Loucy (cell line): ENCODE data around the gene LRBA.

Experiments used
- H2AFZ ChIP-seq: fragments of 200-600 bp; sonication (generic); 2 replicates; pipeline ENCODE4 v1.6.0; 2016; ENCODE audit warnings: antibody characterized with exemption, mild to moderate bottlenecking, low read length, moderate library complexity
- H3F3A ChIP-seq: fragments of 200-600 bp; 2 replicates; pipeline ENCODE4 v1.6.0; 2016; ENCODE audit warnings: antibody characterized with exemption, low read depth, mild to moderate bottlenecking
- H3K27me3 ChIP-seq: fragments of 200-600 bp; sonication (generic); 2 replicates; pipeline ENCODE4 v1.6.1; 2014; ENCODE audit warnings: low read length, mild to moderate bottlenecking; ENCODE audit not compliant: insufficient read depth, poor library complexity, severe bottlenecking
- H3K36me3 ChIP-seq: fragments of 200-600 bp; sonication (generic); 2 replicates; pipeline ENCODE4 v1.6.1; 2016; ENCODE audit warnings: low read length; ENCODE audit not compliant: insufficient read depth
- H3K4me1 ChIP-seq: fragments of 200-600 bp; sonication (generic); 2 replicates; pipeline ENCODE4 v1.5.1; 2014; ENCODE audit warnings: low read length, mild to moderate bottlenecking; ENCODE audit not compliant: insufficient read depth, poor library complexity, severe bottlenecking
- H3K4me2 ChIP-seq: fragments of 200-600 bp; sonication (generic); 2 replicates; pipeline ENCODE4 v1.6.0; 2014; ENCODE audit warnings: antibody characterized with exemption, low read length, low read depth, mild to moderate bottlenecking; ENCODE audit not compliant: poor library complexity, severe bottlenecking
- H3K4me3 ChIP-seq: fragments of 200-600 bp; sonication (generic); 2 replicates; pipeline ENCODE4 v1.5.1; 2014; ENCODE audit warnings: low read length, mild to moderate bottlenecking, mixed read lengths; ENCODE audit not compliant: poor library complexity, severe bottlenecking
- H3K79me2 ChIP-seq: fragments of 200-600 bp; sonication (generic); 2 replicates; pipeline ENCODE4 v1.6.1; 2014; ENCODE audit warnings: low read length; ENCODE audit not compliant: insufficient read depth
- H3K9ac ChIP-seq: fragments of 200-600 bp; sonication (generic); 2 replicates; pipeline ENCODE4 v1.6.0; 2014; ENCODE audit warnings: mild to moderate bottlenecking, low read depth, low read length, moderate library complexity; ENCODE audit not compliant: poor library complexity, severe bottlenecking
- H3K9me2 ChIP-seq: fragments of 200-600 bp; sonication (generic); replicated peaks from 2 replicates; pipeline ENCODE4 v1.6.1; 2016; ENCODE audit warnings: low read depth, low read length, mixed read lengths
- H3K9me3 ChIP-seq: fragments of 200-600 bp; sonication (generic); 2 replicates; pipeline ENCODE4 v1.6.1; 2014; ENCODE audit warnings: mild to moderate bottlenecking, antibody characterized with exemption, low read length, low read depth; ENCODE audit not compliant: insufficient read depth
- H4K20me1 ChIP-seq: fragments of 200-600 bp; sonication (generic); 2 replicates; pipeline ENCODE4 v1.6.0; 2014; ENCODE audit warnings: antibody characterized with exemption, low read length, mild to moderate bottlenecking; ENCODE audit not compliant: insufficient read depth, poor library complexity, severe bottlenecking
- EZH2phosphoT487 ChIP-seq: fragments of 200-600 bp; IDR thresholded peaks from 2 replicates; pipeline ENCODE4 v1.6.1; 2018; ENCODE audit warnings: antibody characterized with exemption, mild to moderate bottlenecking, moderate library complexity, borderline replicate concordance
- TF ChIP-seq, protein P1 (sequence below): fragments of 200-600 bp; sonication (generic); conservative IDR thresholded peaks from 2 replicates; pipeline ENCODE4 v1.5.1; 2014; ENCODE audit warnings: mild to moderate bottlenecking, antibody characterized with exemption, low read length

LRBA gene

DNA sequence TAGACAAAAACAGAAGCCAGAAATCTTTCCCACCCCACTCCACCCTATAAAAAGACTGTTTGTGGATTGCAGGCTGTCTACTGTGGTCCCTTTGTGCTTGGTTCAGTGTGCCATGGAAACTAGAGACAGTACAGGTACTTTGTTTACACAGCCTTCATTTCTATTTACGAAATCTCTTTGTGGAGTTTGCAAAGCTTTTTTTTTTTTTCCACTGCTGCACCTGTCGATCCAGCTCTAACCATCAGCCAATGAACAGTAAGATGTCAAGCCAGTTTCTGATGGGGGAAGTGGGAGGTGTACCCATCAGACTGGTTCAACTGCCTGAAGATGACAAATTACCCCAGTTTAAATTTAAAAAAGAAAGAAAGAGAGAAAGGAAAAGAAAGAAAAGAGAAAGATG is 20.2 kb upstream of the LRBA start:
- Histone ChIP-seq H4K20me1 (no peaks in the 10 kb centered on the region), H3K79me2 (no peaks in the 10 kb centered on the region), H3K4me2 (no peak overlapping the region), H3K9me2 (no peaks in the 10 kb centered on the region), H3K9ac (no peak overlapping the region), H3K27me3 (no peaks in the 10 kb centered on the region), H3K9me3 (no peaks in the 10 kb centered on the region), H3F3A (no peaks in the 10 kb centered on the region), H3K36me3 (no peaks in the 10 kb centered on the region), H3K4me1 (no peaks in the 10 kb centered on the region), H3K4me3 (no peak overlapping the region), H2AFZ (0 out of 2 replicates have a peak overlapping the region, but pooled peaks have one; percentile 77)
- no peak for TF ChIP-seq EZH2phosphoT487
- TF ChIP-seq, protein P1, sequence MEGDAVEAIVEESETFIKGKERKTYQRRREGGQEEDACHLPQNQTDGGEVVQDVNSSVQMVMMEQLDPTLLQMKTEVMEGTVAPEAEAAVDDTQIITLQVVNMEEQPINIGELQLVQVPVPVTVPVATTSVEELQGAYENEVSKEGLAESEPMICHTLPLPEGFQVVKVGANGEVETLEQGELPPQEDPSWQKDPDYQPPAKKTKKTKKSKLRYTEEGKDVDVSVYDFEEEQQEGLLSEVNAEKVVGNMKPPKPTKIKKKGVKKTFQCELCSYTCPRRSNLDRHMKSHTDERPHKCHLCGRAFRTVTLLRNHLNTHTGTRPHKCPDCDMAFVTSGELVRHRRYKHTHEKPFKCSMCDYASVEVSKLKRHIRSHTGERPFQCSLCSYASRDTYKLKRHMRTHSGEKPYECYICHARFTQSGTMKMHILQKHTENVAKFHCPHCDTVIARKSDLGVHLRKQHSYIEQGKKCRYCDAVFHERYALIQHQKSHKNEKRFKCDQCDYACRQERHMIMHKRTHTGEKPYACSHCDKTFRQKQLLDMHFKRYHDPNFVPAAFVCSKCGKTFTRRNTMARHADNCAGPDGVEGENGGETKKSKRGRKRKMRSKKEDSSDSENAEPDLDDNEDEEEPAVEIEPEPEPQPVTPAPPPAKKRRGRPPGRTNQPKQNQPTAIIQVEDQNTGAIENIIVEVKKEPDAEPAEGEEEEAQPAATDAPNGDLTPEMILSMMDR, result no peak

DNA sequence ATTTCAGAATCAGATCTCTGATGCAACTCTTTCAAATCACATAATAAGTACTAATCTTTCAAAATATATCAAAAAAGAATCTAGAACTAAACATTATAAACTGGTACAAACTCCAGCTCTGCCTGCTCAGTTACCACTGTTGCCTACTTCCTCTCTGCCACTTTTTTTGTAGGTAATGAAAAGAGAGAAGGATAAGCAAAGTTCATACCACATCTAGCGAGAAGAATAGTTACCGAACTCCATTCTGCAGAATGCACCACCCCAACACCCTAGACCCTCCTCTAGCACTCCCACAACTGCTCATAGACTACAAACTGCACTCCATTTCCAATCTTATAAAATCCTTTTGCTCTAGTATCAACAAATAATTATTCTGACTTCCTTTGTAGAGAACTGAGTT is 19.7 kb upstream of the LRBA start:
- TF ChIP-seq, protein P1, result no peak
- no peak for TF ChIP-seq EZH2phosphoT487
- H3K79me2 ChIP-seq, result no peaks in the 10 kb centered on the region
- H3K9me3 ChIP-seq, result no peaks in the 10 kb centered on the region

DNA sequence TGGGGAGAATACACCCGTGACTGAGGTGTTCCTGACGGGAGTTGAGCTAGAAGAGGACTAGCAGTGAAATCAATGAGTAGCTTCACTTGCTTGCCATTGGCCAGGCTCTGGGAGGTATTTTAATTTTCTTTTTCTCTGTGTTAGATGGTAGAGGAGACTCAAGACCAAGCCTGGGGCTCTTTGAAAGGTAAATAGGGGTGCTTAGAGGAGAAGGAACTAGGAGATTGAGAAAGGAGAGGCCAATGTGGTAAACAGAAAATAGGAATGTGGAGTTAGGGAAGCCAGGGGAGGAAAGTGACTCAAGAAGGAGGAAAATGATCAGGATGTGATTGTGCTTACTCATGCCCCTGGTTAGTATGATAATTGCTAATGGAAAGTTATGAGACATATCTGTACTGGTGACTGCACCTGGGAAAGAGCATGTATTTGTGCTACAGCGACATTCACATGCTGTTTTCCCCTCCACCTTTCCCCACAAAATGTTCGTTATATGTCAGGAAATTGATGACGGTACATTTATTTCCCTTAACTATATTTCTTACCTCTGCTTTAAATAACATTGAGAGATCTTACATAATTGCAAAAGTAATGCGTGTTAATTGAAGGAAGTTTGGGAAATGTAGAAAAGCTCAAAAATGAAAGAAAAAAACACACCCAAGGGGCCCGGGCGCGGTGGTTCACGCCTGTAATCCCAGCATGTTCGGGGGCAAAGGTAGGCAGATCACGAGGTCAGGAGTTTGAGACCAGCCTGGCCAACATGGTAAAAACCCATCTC is 16.9 kb upstream of the LRBA start:
- no peak for TF ChIP-seq EZH2phosphoT487
- TF ChIP-seq, protein P1, result no peak
- Histone ChIP-seq H3F3A (no peaks in the 10 kb centered on the region), H3K4me1 (no peaks in the 10 kb centered on the region), H3K79me2 (no peaks in the 10 kb centered on the region), H3K4me2 (no peak overlapping the region), H3K9me2 (no peaks in the 10 kb centered on the region), H4K20me1 (no peaks in the 10 kb centered on the region), H3K9ac (no peak overlapping the region), H3K27me3 (no peaks in the 10 kb centered on the region), H3K36me3 (no peaks in the 10 kb centered on the region), H2AFZ (no peak overlapping the region; the same call in 1 of the 2 replicates), H3K9me3 (no peaks in the 10 kb centered on the region), H3K4me3 (no peak overlapping the region)

More for the DNA sequence above, 19.7 kb upstream of the LRBA start:
- H3K36me3 ChIP-seq, result no peaks in the 10 kb centered on the region
- no peaks in the 10 kb centered on the region for H3K9me2 ChIP-seq
- no peak overlapping the region for H3K9ac ChIP-seq
- no peaks in the 10 kb centered on the region for H4K20me1 ChIP-seq
- H3K4me3 ChIP-seq, result no peak overlapping the region
- H3K4me1 ChIP-seq, result no peaks in the 10 kb centered on the region
- no peaks in the 10 kb centered on the region for H3F3A ChIP-seq
- H3K27me3 ChIP-seq, result no peaks in the 10 kb centered on the region
- peak overlapping the region; percentile 77; the same call in 1 of the 2 replicates for H2AFZ ChIP-seq
- no peak overlapping the region for H3K4me2 ChIP-seq
